Stomach (tissue), 4 donors: ENCODE data around the gene ACSBG1.

Source experiments
- EP300 ChIP-seq: sonication (generic); formaldehyde crosslinking; IDR thresholded peaks from one replicate; pipeline ENCODE4 v1.6.1; 2017; ENCODE audit warnings: antibody characterized with exemption
- TF ChIP-seq, protein P1 (sequence below), 7 experiments: fragments of 450-650 bp in 4 of 7; fragments of 200-600 bp in 3 of 7; sonication (generic) in 3 of 7; IDR thresholded peaks; one replicate each; pipeline ENCODE4 v1.5.1; 2016 to 2019; ENCODE audit warnings: antibody characterized with exemption in 7 of 7, control low read depth in 2 of 7, mild to moderate bottlenecking in 1 of 7

DNA sequence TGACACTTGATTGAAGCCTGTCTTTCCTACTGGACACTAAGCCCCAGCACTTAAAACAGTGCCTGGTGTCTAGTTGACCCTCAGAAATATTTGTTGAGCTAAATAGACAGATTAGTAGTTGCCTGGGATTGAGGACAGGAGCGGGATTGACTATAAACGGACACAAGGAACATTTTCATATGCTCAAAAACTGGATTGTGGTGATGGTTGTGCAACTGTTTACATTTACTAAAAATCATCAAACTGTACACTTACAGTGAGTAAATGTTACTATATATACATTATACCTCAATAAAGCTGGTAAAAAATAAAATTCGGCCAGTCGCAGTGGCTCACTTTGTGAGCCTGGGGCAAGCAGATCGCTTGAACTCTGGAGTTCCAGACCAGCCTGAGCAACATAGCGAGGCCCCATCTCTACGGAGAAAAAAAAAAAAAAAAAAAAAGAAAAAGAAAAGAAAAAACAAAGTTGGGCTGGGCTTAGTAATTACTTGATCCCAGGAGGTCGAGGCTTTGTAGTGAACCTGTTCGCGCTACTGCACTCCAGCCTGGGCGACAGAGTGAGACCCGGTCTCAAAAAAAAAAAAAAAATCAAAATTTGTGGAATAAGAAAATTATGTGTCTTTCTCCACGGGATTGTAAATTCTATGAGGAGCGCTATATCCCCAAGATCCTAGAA is 85.8 kb downstream of the ACSBG1 start:
- TF ChIP-seq, protein P1, sequence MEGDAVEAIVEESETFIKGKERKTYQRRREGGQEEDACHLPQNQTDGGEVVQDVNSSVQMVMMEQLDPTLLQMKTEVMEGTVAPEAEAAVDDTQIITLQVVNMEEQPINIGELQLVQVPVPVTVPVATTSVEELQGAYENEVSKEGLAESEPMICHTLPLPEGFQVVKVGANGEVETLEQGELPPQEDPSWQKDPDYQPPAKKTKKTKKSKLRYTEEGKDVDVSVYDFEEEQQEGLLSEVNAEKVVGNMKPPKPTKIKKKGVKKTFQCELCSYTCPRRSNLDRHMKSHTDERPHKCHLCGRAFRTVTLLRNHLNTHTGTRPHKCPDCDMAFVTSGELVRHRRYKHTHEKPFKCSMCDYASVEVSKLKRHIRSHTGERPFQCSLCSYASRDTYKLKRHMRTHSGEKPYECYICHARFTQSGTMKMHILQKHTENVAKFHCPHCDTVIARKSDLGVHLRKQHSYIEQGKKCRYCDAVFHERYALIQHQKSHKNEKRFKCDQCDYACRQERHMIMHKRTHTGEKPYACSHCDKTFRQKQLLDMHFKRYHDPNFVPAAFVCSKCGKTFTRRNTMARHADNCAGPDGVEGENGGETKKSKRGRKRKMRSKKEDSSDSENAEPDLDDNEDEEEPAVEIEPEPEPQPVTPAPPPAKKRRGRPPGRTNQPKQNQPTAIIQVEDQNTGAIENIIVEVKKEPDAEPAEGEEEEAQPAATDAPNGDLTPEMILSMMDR (IDR thresholded peaks at IDR 0.05) = no peak
- TF ChIP-seq EP300 = no peak
